Heart left ventricle (tissue), 13 donors: ENCODE results near the gene GPR171.

Experiments
- CTCF ChIP-seq, 12 donors: fragments of 200-600 bp; sonication (generic) in 4 of 12; IDR thresholded peaks; one replicate each; pipeline versions ENCODE4 v1.5.0 to v1.8.0; 2018 to 2022; ENCODE audit warnings: antibody characterized with exemption in 12 of 12, mild to moderate bottlenecking in 5 of 12
- POLR2A ChIP-seq, 2 donors: fragments of 450-650 bp; IDR thresholded peaks; one replicate each; pipeline ENCODE4 v1.6.1; 2017; ENCODE audit warnings: antibody characterized with exemption in 2 of 2, mild to moderate bottlenecking in 2 of 2, moderate library complexity in 2 of 2
- donor health status: ischemic (EF 13 %, LVEDD 7.1; RV severe dilation, severe dysfunction).
- donor health status: DM: no; HTN: yes; CAD: no.
- donor health status: DM: no; HTN: no; CAD: no.
- donor health status: ischemic (EF 25% LVEDD 6.9; RV normal size, moderate dysfunction).
- donor health status: ischemic (EF 25% LVEDD 5.7; RV mildly dilated, moderate dysfunction).
- donor health status: ischemic (EF 35%, LVEDD 5.7; RV mildly dilated, moderate dysfunction).
- donor health status: nonischemic (EF 11% LVEDD 7.7; RV severe dilation, severe dysfunction).
- donor health status: DM: yes; HTN: yes; CAD: no.
- donor health status: PGD.
- donor health status: ischemic (EF 29% LVEDD 5.4; RV normal size, mild dysfunction).
- donor health status: nonischemic (EF 23%, LVEDD 6.1; RV moderate dilation, normal function).

- TF ChIP-seq POLR2A (IDR thresholded peaks at IDR 0.05) (no peak), CTCF (IDR thresholded peaks at IDR 0.05) (no peak)
These were observed 15.1 kb upstream of the GPR171 start for GRCh38 chr3:151218136-151218535.
